NCI-H226 (cell line): ENCODE results near the gene CDRT4.
A peak's percentile ranks its signal among the peaks of the same experiment; 100 is the strongest.
"Not testable (repeated sequence)": the region's sequence is repeated elsewhere in the genome, so short reads cannot be mapped to it uniquely, and the experiment has no call there.

Source experiments
- DNase-seq: peaks from one replicate; pipeline ENCODE4 v3.0.0-alpha.2; 2015

Gene CDRT4

GRCh38 chr17:15467592-15467991 is at the start of gene CDRT4:
Gene CDRT4, minus strand, starts transcription at chr17:15467621. Its CDS starts 27,383 bp downstream, at chr17:15440238.
- DNase-seq, result no peak

- DNase-seq, result peak; percentile 24
Observed at GRCh38 chr17:15516150-15516549, 48.7 kb upstream of the CDRT4 start.

- no peak for DNase-seq
Observed at GRCh38 chr17:15514469-15514868, 47.0 kb upstream of the CDRT4 start.

DNA sequence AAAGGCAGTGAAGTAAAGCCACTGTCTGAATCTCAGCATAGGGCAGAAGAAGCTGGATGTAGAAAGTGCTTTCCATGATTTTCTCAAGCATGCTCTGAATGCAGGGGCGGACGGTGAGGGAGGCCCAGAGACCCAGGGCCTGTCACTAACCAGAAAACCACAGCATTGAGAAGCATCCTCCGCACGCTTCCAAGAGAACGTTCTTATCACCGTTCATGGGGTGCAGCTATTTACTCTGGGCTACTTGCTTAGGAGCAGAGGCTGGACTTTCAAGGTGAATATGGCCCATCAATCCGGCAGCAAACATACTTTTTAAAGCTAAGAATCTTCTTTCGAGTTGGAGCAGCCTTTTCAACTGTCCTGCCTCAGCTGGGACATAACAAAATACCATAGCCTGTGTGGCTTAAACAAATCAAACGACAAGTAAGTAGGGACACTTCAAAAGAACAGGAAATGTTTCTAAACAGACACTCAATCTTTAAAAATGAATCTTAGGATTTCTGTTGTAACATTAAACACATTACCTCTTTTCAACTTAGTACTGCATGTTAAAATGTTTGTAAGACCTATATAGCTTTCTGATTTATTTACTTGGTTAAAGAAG is 46.5 kb upstream of the CDRT4 start:
- no peak for DNase-seq

DNA sequence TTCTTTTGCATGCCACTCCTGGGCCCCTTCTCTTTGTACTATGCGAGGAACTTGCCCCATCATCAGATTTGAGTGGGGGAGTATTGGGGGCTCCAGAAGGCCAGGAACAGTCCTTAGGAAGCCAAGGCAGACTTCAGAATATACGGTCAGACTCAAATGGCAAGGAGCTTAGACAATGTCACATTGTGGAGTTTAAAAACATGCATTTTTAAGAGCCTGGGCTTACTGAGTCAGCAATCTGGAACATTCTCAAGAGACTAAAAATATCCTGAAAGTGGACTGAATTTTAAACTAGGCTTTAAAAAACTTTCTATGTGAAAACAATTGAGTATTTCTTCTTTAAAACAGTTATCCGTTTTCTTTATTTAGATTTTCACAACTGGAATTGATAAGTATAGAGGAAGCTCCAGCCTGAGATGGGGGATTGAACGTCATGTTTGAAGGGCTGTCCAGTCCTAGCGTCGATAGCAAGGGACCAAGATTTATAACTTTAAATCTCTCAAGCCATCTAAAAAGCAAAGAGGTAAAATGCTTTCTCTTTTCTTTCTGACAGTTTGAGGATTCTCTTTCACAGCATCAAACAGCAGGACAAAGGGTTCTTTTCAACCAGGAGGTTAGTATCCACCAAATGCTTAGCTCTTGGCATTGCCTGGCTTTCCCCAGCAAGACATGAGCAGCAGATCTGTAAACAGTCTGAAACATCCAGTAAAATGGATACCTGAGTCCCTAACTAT is 45.8 kb upstream of the CDRT4 start:
- DNase-seq, result no peak

- DNase-seq, result no peak
Observed at GRCh38 chr17:15512071-15512709, 44.8 kb upstream of the CDRT4 start.

DNA sequence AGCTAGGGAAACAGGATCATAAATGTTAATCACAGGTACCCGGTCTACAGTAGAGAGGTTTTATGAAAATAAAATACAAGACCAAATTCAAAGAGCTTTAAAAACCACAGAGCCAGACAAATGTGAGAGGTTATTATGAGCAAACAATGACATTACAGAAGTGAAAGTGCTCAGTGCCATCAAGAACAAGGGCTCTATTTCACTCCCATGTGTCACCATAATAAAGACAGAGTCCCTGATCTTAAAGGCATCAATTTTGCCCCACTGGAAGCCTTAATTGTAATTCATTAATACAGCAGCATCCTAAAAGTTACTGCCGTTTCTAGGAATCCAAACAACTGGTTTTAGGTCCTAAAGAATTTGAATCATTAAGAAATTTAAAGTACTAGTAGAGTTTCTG is 43.7 kb upstream of the CDRT4 start:
- no peak for DNase-seq

GRCh38 chr17:15510361-15510760 is 42.9 kb upstream of the CDRT4 start:
- DNase-seq, result no peak

DNA sequence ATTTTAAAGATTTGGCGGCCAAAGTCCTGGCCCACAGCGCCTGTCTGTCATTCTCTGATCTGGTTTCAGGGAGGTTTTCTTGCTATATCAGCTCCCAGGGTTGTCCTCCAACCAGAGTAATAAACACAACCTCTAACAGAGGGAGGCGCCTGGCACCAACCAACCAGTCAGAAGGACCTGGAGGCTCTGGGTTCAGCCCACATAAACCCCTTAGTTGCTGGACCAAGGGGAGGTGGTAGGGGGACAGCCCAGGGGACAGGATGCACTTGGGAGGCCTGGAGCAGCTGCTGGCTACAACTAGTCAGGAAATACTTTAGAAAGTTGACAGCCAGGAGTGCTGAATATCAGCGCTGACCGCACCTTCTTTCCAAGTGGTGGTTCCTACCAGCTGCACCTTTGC is 41.7 kb upstream of the CDRT4 start:
- no peak for DNase-seq

- DNase-seq, result no peak
Observed at GRCh38 chr17:15508466-15508865, 41.0 kb upstream of the CDRT4 start.

DNA sequence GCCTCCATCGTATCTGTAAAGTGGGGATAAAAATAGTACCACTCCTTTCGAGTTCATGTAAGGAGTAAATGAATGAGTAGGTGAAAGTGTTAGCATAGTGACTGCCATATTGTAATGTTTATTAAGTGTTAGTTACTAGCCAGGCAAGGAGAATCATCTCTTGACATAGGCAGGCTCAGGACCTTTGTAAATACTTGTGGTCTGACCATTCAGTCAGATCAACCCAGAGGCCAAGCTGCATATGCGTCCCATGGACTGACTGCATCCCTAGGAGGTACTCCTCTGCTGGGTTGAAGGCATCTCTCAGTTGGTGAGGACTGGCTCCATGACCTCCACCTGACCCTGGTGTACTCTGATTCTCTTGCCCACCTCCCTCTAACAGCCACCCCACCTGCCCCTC is 40.5 kb upstream of the CDRT4 start:
- no peak for DNase-seq

GRCh38 chr17:15507001-15507400 is 39.6 kb upstream of the CDRT4 start:
- no peak for DNase-seq

GRCh38 chr17:15505708-15506107 is 38.3 kb upstream of the CDRT4 start:
- not testable (repeated sequence) for DNase-seq

- DNase-seq, result no peak
Observed at GRCh38 chr17:15503731-15504130, 36.3 kb upstream of the CDRT4 start.

DNA sequence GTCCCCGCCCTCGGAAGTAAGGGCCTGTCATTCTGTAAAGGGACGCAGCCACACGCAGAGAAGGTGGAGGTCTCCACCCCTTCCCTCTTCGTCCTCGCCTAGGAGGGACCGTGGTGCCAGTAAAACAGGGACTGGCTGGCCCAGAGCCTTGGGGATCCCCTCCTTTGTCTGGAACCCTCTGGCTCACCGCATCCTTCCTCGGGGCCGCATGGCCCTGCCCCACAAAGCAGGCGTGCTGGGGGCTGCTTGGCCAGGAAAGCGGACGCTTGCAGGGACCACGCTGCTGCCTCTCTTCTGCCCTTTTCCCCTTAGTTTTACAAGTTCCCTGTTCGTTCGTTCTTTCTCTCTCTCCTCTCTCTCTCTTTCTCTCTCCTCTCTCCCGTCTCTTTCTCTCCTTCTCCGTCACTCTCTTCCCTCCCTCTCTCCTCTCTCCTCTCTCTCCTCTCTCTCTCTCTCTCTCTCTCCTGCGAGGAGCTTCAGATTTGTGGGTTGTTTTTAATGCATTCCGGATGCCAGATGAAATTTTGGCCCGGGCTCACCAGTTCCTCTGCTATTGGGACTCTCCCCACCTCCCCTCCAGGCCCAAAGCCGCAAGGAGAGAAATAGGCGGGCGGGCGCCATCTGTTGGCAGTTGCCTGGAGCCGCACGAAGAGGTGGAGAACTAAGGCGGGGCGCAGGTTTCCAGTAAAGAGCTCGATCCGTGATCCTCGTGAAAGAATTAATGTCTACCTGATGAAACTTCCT is 35.1 kb upstream of the CDRT4 start:
- DNase-seq, result peak; percentile 66

DNA sequence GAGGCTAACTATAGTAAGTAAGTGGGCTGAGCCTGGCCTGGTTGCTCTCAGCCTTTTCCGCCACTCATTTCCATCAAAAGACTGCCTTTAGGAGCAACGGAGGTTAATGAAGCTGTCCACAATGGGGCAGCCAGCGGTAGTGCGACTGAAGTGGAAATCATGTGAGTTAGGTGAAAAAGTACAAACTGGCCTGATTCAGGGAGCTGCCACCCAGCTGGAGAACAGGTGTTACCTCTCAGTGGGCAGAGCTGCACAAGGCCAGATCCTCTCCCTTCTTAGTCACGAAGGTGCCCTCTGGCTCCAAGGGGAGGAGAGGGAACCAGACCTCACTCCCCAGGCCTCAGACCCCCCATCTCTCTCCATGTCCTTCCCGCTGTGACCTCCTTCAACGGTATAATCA is 34.4 kb upstream of the CDRT4 start:
- no peak for DNase-seq

GRCh38 chr17:15501282-15501681 is 33.9 kb upstream of the CDRT4 start:
- DNase-seq, result no peak

DNA sequence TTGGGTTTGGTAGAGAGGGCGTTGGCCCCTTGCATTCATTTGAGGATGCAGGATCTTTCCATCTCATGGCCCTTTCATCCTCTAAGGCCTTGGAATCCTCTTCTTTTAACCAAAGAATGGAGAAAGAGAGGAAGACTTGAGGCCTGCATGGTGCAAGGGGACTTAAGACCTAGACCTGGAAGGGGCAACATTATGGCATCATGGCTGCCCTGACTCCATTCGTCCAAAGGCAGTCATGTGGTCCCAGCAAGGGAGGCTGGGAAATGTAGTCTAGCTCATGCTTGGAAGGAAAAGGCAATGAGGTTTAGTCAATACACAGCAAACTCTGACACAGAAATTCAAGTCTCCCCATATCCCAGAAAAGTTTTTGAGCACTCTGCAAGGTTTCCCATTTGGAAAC is 30.7 kb upstream of the CDRT4 start:
- no peak for DNase-seq

GRCh38 chr17:15496735-15497670 is 29.6 kb upstream of the CDRT4 start:
- no peak for DNase-seq

GRCh38 chr17:15494821-15495220 is 27.4 kb upstream of the CDRT4 start:
- DNase-seq, result no peak

- no peak for DNase-seq
Observed at GRCh38 chr17:15493693-15494035, 26.2 kb upstream of the CDRT4 start.
